HepG2 (cell line): ENCODE data around the gene ERF.

Experiments
- HOXA7 ChIP-seq: sonication (generic); formaldehyde crosslinking; IDR thresholded peaks from 2 replicates; pipeline ENCODE4 v1.8.1; 2022; ENCODE audit warnings: mild to moderate bottlenecking, missing genetic modification reagents, moderate library complexity
- ISX ChIP-seq: sonication (generic); formaldehyde crosslinking; conservative IDR thresholded peaks from 2 replicates; pipeline ENCODE4 v1.5.0; 2020; ENCODE audit warnings: missing genetic modification reagents
- MAX ChIP-seq: IDR thresholded peaks from 2 replicates; pipeline ENCODE4 v1.6.1; 2012; ENCODE audit warnings: inconsistent platforms
- TARDBP ChIP-seq: sonication (generic); formaldehyde crosslinking; IDR thresholded peaks from 2 replicates; pipeline ENCODE4 v1.8.0; 2022; ENCODE audit warnings: mild to moderate bottlenecking, missing genetic modification reagents
- ZNF775 ChIP-seq: sonication (generic); formaldehyde crosslinking; IDR thresholded peaks from 2 replicates; pipeline ENCODE4 v1.4.0; 2020; ENCODE audit warnings: missing genetic modification reagents, mild to moderate bottlenecking, moderate library complexity, borderline replicate concordance

GRCh38 chr19:42219812-42220750 lies 34.8 kb downstream of the ERF start, which contains the start of gene ZNF526:
- TF ChIP-seq MAX, result peak; percentile 71; the same call in 1 of the 2 replicates
- no peak for TF ChIP-seq HOXA7
- peak; percentile 69; the same call in 1 of the 2 replicates for TF ChIP-seq TARDBP
- no peak for TF ChIP-seq ZNF775 (CRISPR knock-in tag)
- TF ChIP-seq ISX (CRISPR knock-in tag), result no peak
